HG03025 (cell line): ENCODE data around the gene TTC39B.
"Not testable (repeated sequence)": the region's sequence is repeated elsewhere in the genome, so short reads cannot be mapped to it uniquely, and the experiment has no call there.

ENCODE experiments used
- ATAC-seq: cut with Tn5 transposase; IDR thresholded peaks from one replicate; pipeline ENCODE4 v1.9.1; 2021; ENCODE audit warnings: mild to moderate bottlenecking, moderate library complexity; ENCODE audit not compliant: unreplicated experiment, low FRiP score

The TTC39B gene

GRCh38 chr9:15271403-15271802, 35.6 kb downstream of the TTC39B start:
- ATAC-seq, result no peak

DNA sequence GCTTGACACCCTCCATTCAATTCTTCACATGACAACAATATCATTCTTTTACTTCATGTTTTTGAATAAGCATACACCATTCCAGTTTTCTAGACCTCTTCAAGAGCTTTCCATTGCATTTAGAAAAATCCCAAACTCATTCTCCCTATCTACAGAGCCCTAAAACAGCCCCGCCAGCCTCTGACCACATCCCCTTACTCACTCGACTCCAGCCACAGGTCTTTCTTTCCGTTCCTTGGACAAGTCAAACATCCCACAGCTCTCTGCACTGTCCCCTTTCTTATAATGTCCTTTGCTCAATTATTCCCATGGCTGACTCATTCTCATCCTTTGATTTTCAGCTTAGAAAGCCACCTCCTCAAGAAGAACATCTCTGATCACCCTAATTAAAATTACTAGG, 38.2 kb downstream of the TTC39B start:
- no peak for ATAC-seq

DNA sequence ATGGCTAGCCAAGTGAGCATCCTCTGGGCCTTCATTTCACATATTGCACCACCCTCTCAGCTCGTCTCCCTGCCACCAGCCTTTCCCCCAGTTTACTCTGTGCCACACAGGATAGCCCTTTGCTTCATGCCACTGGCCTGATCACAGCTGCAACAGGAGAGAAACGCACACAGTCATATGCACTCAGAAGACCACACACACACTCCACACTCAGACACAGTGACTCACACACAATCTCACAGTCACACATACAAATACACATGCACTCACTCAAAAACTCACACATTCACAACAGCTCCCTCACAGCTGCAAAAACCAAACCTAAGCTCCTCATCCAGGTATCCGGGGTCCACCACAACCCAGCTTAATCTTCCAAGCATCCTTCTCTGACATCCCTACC, 38.7 kb downstream of the TTC39B start:
- ATAC-seq, result no peak

- no peak for ATAC-seq
Observed at GRCh38 chr9:15264918-15265317, 42.1 kb downstream of the TTC39B start.

DNA sequence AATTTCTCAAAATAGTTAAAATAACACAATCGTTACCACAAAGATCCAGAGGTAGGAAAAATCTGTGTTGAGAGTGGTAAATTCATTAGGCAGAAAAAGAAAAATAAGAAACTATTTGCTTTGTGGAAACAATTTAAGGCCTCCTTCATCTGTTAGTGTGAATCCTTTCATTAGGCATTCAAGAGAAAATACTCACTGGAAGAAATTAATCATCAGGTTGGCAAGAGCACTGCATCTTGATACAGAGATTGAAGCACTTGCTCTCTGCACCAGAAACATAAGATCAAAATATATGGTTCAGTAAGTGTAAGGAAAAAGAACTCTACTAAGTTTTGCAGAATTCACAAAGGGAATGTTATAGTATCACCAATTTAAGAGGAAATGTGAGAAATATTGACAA, 44.4 kb downstream of the TTC39B start:
- ATAC-seq, result no peak

GRCh38 chr9:15256426-15256825, 50.6 kb downstream of the TTC39B start:
- ATAC-seq, result no peak

DNA sequence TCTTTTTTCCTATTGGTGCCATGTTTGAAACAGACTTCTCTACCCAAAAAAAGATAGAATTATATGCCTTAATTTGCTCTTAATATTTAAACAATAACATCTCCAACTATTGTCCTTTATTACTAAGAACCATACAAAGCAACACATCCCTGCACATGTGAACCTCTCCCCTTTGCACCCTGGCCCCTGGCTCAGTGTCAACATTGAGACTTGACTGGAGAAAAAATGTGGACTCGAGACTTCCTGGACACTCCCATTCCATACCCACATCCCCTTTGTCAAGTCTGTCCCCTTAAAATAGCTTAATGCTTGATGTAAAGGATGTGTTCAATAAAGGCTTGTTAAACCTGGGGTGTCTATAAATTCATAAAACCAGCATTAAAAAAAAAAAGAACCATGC, 53.2 kb downstream of the TTC39B start:
- ATAC-seq, result no peak

GRCh38 chr9:15253197-15253596, 53.8 kb downstream of the TTC39B start:
- no peak for ATAC-seq

DNA sequence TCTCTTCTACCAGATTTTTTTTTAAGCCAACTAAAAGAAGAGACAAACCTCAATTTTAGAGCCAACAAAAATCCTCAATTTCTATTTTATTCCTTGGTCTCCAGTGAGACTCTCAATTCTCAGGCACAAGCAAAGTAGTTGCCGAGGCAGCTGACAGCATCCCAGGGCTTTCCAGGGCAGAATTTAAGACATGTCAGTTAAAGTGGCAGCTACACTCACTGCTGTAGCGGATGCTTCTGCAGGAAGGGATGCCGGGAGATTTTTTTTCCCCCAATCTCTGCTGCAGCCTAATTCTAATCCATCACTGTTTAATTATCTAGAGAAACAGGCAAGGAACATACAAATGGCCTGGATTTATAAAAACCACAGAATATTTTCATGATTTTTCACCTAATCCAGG, 57.0 kb downstream of the TTC39B start:
- ATAC-seq, result no peak

DNA sequence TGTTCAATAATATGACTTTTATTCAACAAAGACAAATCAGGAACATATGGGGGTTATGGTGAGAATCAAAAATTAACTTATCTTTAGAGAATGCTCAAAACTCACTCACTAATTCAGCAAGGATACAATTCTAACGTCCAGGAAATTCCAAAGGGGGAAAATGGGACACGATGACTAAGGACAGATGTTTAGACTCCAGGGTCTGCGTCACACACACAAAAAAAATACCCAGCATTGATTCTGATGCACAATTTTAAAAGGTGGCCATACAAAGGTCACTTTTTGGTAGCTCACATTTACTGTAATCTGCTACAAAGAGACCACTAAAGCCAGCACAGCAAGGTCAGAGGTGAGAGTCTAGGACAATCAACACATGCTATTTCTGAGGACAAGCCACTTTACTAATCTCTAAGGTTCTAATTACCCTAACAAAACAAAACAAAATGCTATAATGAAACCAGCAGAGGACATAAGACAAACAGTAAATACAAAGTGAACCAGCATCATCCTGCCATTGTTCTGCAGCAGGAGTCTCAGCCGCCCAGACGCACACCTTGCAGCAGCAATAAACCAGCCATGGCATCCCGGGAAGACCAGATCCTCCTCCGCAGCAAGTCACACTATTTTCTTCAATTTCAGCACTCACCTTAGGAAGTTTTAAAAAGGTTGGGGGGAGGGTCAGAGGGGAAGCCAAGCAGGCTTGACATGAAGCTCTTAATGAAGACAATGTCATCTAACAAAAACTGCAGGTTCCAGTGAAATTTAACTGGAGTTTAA, 57.8 kb downstream of the TTC39B start:
- ATAC-seq, result no peak

DNA sequence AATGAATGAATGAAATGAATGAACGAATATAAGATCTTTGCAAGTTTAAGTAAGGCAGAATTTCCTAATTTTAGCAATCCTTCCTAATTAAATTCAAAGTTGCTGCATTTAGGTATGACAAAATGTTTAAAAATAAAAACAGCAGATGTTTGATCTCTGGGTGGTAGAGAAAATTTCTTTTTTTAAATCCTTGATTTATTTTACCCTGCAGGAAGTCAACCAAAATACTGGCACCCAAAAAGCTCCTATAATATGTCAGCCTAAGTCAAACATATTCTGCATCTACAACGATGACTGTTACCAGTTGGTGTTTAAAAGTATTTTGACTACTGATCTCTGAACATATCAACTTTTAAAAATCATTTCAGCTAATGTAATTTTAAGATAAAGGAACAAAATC, 58.4 kb downstream of the TTC39B start:
- ATAC-seq, result no peak

GRCh38 chr9:15248081-15248480, 58.9 kb downstream of the TTC39B start:
- no peak for ATAC-seq

GRCh38 chr9:15246708-15247107, 60.3 kb downstream of the TTC39B start:
- no peak for ATAC-seq

DNA sequence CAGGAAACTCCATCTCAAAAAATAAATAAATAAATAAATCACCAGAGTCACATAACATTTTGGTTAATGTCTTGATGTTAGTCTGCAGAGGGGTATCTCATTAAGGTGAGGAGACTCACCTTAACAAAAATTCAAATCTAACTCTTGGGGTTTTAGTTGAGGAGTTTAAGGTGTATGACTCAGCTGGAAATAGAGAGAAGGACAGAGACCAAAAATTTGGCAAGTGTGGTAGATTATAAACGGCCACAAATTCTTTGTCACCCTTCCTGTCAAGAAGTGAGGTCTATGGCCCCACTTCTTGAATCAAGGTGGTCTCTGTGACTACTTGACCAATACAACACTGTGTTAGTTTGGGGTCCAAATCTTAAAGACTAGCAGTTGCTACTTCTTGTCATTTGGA, 60.8 kb downstream of the TTC39B start:
- ATAC-seq, result no peak

DNA sequence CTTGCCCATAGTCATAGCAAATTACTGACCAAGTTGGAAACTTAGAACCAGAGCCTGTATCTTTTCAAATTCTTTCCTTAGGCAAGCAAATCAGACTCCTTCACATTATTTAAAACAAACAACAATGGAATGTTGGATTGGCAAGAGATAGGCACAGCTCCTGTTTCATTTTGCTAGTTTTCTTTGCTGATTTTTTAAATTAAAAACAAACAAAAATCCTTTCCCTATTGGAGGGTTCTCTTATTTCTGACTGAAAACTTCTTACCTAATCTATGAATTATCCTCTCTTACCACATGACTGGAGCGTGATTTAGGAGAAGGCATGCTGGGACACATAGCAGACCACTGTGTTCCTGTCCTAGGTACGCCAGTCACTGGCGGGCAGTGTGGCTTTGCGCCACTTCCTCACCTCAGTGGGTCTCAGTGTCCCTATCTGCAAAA, 63.0 kb downstream of the TTC39B start:
- ATAC-seq, result no peak

DNA sequence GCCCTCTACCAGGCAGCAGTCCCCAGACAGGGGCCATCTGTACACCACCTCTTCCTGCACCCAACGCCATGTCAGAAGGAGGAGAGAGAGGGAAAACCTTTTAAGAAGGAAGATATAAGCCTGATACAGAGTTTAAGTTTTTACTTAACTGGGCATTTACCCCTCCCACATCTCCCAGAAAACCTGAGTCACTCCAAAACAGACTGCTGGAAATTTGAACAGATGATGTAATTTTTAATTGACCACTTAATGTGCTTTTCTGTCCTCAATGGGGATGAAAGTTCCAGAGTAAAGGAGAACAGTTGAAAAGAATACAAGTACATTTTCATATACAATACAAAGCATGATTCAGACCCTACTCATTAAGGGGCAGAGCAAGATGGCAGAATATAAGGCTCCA, 63.9 kb downstream of the TTC39B start:
- ATAC-seq, result no peak

DNA sequence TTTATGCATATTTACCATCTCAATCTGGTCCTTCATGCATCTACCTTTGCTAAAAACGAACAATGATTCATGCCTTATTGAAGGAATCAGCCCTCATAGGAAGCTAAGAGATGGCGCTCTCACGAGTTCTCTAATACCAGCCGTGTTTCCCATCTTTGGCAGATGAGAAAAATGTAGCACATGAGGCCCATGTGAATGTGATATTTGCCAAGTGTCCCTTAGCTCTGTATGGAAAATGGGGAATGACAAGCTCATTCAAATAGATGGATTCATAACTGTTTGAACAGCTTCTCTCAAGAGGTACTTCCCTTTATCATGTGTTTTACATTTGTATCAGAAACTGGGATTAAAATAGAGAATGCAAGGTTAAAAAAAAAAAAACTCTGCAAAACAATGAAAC, 66.1 kb downstream of the TTC39B start:
- ATAC-seq, result no peak

GRCh38 chr9:15239816-15240215, 67.2 kb downstream of the TTC39B start:
- ATAC-seq, result no peak

- no peak for ATAC-seq
Observed at GRCh38 chr9:15238646-15239045, 68.4 kb downstream of the TTC39B start.

DNA sequence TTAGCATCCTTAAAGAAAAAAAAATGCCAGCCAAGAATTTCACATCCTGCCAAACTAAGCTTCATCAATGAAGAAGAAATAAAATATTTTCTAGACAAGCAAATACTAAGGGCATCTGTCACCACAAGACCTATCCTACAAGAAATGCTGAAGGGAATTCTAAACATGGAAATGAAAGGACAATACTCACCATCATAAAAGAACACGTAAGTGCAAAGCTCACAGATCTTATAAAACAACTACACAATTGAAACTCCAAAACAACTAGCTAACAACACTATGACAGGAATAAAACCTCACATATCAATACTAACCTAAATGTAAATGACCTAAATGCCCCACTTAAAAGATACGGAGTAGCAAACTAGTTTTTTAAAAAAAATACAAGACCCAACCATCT, 71.4 kb downstream of the TTC39B start:
- no peak for ATAC-seq

DNA sequence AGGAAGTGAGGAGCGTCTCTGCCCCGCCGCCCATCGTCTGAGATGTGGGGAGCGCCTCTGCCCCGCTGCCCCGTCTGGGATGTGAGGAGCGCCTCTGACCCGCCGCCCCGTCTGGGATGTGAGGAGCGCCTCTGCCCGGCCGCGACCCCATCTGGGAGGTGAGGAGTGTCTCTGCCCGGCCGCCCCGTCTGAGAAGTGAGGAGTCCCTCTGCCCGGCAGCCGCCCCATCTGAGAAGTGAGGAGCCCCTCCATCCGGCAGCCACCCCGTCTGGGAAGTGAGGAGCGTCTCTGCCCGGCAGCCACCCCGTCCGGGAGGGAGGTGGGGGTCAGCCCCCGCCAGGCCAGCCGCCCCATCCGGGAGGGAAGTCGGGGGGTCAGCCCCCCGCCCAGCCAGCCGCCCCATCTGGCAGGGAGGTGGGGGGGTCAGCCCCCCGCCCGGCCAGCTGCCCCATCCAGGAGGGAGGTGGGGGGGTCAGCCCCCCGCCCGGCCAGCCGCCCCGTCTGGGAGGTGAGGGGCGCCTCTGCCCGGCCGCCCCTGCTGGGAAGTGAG, 73.0 kb downstream of the TTC39B start:
- ATAC-seq, result not testable (repeated sequence)

- ATAC-seq, result not testable (repeated sequence)
Observed at GRCh38 chr9:15232706-15233280, 74.2 kb downstream of the TTC39B start.
